ENCODE measurements around the gene FAM107B.

Gene FAM107B

DNA sequence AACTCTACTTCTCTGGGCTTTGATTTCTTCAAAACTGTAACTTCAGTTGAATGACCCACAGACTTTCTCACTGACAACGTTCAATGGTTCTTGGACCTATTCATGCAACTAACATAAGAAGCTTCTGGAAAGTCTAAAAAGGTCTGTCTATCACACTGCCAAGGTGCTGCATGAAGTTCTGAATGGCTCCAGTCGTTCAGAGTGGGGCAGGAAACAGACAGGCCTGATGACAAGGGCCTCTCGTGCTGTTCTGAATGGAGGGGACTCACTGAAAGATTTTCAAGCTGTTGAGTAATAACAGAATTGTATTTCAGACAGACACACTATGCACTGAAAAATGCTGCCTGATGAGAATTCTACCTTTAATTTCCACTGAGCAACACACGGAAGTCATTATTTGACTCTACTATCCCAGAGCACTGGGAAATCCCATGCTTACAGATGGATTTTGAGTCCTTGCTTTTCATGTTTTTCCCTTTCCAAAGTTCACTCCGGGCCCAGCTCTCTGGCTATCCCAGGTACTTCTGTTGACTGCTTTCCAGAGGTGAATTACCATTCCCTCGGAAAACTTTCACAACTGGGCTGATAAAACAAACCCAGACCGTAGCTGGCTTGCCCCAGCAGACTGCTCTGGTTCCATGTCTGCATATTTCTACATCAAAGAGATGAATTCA, 239.1 kb downstream of the FAM107B start:
- DNase-seq (ENCODE audit: low spot score), result no peak

DNA sequence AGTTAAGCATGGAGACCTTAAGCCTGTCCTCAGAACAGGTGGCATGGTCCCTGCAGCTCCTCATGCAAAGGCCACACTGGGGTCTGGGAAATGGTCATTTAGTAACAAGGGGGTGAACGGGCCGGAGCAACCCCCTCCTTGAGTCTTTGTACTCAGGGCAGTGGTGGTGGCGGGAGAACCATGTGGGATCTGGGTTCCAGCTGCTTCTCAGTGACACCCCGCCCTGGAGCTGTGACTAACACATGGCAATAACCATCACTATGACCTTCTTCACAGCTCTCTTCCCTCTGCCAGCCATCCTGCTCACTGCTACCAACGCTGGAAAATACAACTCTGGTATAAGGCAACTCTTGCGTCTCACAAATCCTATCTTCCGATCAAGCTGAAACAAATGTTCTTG, 240.5 kb downstream of the FAM107B start:
- DNase-seq (ENCODE audit: low spot score), result no peak

DNA sequence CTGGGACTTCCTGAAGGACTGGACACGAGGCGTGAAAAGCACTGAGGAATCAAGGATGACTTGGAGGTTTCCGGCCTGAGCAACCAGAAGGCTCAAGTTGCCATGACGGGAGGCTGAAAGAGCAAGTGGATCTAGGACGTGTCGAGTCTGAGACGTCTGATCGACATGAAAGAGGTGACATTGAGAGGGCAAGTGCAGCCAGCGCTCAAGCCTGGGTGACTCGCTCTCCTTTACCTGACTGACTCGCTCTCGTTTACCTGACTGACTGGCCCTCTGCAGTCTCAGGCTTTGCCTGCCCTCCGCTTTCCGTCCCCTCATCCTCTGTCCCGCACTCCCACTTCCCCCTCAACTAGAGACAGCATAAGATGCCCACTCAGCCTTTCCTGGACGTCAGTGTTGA, 241.4 kb downstream of the FAM107B start:
- no peak for DNase-seq (ENCODE audit: low spot score)

DNA sequence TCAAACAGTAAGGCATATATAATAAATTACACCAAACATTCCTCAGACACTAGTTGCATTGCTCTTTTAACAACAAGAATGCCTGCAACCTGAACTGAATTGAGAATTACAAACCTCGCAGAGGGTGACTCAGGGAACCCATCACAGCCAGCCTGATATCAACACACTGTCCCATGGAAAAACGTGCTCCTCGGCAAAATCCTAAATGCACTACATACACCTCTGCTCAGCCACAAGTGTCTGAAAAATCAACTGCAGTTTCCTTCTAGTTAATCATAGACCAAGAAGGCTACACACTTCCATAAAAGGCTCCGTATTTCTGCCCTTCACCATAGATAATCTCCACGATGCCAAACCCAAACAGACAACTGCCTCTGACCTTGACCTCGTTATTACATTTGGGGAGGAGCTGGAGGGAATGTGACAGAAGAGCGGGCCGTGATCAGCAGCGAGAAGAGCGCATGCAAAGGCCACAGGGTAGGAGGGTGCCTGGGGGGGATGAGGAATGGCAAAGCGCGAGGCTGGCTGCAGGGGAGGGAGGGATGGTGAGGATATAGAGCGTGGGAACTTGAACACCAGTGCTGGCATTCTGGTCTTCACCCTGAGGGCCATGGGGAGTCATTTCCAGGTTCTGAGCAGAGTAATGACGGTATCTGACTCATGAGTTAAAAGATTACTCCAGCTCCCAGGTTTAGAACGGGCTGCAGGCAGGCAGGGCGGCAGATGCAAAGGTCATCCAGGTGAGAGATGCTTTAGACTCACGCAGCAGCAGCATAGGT, 242.0 kb downstream of the FAM107B start:
- no peak for DNase-seq (ENCODE audit: low spot score)

DNA sequence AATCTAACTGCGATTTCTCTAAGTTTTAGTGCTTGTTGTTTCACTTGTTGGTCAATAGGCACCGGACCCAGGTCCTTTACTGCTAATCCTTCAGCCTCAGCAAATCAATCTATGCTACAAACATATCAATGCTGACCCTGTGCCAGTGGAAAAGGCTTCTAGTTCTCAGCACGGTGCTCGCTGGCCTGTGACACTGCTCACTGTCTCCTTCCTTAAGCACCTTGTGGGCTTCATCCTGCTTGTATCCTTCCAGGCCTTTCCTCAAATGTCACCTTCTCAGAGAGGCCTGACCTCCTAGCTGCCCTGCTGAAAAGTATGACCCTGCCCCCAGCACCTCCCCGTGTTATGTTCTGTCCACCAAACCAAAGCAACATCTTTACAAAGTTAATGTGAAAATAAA, 242.7 kb downstream of the FAM107B start:
- DNase-seq (ENCODE audit: low spot score), result no peak

DNA sequence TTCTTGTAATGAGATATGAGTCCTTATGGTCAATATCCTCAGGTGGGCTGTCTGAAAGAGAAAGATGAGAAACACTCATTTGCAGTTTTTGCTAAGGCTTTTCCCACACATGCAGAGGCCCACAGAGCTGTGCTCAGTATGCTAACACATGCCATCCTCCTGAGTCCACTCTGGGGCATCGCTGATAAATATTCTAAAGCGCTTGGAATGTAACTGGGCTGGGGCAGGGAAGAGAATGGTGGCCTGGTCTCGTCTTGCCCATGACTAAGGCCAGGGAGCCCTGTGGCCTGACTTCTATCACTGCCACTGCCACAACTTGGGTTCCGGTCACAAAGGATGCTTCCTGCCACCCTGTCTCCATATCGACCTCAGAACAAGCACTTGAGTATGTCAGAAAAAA, 244.2 kb downstream of the FAM107B start:
- no peak for DNase-seq (ENCODE audit: low spot score)

DNA sequence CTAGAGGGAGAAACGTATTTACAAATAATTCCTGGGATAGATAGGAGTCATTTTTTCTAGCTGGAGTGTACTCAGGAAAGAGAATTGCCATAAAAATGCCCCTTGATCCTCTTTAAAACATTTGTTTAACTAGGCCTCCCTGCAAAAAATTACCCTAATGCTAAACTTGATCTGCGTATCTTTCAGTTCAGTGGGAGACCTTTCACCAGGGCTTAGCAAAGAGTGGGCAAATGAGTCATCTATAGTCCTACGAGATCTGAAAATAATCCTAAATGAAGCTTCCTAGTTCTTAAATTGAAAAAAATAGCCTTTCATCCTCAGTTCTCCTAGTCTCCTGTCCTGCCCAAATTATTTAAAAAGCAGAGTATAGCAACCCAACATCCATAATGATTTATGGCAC, 245.3 kb downstream of the FAM107B start:
- no peak for DNase-seq (ENCODE audit: low spot score)

DNA sequence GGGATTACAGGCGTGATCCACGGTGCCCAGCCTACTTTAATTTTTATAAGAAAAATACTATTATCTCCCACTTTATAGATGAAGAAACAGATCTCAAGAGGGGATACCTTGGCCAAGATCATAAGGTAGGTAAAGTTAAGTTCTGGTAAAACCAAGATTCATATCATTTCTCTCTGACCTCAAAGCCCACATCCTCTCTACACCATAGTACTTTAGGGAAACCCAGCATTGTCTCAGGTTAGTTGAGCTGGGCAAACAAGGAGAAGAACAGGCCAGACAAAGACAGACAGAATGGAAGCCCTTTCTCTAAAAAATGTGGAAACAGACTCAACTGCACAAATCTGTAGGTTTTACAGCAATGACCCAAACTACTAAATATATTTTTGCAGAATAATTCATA, 246.2 kb downstream of the FAM107B start:
- no peak for DNase-seq (ENCODE audit: low spot score)

DNA sequence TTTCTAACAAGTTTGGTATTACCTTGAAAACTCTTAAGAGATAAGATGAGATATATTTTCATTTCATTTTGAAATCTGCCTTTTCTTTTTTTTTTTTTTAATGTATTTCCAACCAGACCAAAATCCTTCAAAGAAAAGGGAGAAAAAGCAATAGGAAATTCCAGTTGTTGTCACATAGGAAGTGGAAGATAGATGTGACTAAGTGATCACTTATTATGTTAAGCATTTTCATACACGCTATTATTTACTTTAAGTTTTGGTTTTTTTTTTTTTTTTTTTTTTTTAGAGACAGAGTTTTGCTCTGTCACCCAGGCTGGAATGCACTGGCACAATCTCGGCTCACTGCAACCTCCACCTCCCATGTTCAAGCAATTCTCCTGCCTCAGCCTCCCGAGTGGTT, 246.8 kb downstream of the FAM107B start:
- no peak for DNase-seq (ENCODE audit: low spot score)

DNA sequence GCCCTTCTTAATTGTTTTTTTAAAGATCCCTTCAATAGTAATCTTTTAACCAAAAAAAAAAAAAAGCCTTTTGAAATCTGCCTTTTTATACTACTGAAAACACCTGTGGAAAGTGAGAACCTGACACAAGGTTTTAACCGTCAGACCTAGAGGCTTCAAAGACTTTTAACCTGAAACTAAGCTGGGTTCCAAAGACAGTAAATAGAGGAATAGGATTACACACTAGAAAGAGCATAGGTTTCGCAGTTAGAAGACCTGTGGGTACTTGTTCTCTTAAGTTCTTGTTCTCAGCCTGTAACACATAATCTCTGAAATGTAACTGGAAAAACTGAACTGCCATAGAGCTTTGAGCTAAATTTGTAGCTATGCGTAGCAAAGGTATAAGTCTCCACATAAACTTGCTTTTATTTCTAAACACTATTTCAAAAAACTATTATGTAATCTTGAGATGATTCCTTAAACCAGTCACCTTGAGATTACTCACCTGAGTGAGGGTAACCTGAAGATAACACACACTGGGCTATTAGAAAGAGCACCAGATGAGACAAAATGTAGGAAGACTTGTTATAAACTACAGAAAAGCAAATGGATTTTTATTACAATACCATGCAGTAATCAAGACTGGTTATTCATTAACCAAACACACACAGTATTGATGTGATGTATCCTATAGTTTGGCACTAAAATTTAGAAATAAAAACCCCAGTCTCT, 247.4 kb downstream of the FAM107B start:
- DNase-seq (ENCODE audit: low spot score), result no peak

DNA sequence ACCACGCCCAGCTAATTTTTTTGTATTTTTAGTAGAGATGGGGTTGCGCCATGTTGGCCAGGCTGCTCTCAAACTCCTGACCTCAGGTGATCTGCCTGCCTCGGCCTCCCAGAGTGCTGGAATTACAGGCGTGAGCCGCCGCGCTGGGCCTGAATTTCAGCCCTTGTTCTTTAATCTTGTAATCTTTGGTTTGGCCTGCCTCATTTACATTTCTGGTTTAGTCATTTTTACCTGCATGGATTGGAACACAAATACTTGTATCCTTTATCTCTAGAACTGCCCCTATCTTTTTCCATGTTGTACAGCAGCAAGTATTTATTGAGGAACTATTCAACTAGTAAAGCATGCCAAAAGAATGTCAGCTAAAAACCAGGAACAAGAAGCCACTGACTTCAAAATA, 248.4 kb downstream of the FAM107B start:
- DNase-seq (ENCODE audit: low spot score), result no peak

DNA sequence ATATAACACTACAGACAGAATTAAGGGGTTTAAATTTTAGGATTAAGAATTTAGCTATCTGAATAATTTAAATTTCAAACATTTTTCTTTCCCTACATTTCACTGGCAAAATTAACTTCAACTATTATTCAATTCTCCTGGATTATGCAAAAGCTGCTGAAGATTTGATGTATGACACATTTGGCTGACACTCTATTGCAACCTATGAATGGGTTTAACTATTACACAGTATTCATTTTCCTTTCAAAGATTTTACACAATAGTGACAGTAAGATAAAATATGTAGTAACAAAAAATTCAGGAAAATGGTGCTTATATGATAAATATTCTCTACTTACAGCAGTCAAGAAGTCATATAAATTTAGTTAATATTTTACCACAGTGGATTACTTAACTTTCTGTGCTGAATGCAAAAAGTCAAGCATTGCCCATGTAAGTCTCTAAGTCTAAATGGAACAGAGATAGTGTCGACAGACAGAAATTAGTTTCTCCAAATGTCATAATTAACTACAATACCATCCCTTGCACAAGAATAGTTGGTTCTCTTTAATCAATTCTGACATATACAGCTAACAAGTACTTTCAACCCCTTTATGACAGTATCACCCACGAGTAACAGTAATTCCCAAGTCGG, 249.9 kb downstream of the FAM107B start:
- DNase-seq (ENCODE audit: low spot score), result no peak

DNA sequence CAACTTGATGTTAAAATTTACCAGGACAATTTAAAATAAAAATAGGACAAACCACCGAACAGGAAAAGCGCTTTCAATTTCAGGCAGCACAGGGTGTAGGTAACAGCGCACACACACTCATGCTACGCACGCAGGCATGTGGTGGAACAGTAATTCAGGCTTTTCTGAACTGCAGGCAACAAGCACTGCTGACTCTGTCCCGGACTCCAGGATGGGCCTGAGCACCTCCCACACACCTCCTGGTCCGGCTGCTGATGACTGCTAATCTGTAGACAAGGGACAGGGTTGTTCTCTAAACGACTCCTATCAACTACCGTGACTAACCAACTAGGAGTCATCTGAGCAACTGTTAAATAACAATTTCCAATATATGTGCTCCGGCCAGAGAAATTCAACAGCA, 251.4 kb downstream of the FAM107B start:
- DNase-seq (ENCODE audit: low spot score), result no peak

DNA sequence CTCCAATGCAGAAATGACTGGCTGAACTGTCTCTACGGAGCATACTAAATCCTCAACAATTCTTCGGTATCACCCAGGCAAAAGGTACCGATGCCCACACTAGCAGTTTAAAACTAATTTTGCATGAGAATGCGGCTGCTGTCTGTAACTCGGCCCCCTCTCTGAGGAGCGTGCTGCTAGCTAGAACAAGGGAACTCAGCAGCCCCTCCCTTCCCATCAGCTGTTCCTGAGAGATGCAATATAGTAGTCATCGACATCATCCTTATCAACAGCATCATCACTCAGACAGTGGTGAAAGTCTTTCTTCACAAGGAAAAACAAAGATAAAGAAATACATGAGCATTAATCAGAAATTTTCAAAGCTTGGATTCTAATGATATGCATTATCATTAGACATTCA, 254.9 kb downstream of the FAM107B start:
- no peak for DNase-seq (ENCODE audit: low spot score)

DNA sequence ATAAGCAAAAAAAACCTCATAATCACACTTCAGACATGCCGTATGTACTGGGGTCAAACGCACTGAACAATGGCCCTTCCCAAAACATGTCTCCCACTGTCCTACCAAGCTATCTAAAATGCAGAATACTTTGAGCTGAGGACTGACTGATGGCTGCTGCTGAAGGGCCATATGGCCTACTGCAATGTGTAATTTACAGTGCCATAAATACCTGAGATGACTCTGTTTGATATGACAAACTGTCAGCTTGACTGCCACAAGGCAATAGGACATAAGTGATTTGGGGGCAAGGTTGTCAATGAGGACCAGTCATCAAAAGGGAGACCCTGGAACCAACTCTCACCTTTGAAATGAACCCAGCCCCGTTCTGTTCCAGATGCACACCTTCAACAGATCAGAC, 256.5 kb downstream of the FAM107B start:
- no peak for DNase-seq (ENCODE audit: low spot score)

DNA sequence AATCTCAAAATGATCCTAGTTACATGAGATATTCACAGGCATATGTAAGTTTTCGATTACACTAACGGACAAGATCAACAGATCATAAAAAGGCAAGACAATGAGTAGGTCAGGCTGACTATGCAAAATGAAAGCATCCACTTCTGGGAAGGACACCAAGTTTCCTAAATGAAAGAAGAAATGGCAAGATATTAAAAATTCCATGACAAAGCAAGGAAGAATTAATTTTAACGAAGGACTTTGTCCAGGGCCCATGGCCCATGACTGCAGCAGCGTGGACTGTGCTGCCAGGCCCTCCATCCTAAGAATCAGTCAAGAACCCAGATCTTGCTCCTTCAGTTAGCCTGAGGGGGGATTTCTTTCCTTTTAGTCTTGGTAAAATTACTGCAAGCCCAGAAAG, 261.6 kb downstream of the FAM107B start:
- DNase-seq (ENCODE audit: low spot score), result no peak

DNA sequence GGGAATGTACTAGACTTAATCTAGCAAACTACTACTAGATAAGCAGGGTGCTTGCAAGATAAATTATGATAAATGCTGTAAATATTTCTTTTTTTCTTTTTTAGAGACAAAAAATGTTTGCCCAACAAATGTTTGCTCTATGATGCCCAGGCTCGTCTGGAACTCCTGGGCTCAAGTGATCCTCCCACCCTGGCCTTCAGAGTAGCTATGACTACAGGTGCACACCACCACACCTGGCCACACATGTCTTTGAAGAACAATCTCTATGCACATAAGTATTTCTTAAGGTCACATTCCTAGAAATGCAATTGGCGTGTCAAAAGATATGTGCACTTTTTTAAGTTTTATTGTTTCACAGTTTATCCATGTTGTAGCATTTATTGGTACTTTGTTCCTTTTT, 264.4 kb downstream of the FAM107B start:
- no peak for DNase-seq (ENCODE audit: low spot score)

DNA sequence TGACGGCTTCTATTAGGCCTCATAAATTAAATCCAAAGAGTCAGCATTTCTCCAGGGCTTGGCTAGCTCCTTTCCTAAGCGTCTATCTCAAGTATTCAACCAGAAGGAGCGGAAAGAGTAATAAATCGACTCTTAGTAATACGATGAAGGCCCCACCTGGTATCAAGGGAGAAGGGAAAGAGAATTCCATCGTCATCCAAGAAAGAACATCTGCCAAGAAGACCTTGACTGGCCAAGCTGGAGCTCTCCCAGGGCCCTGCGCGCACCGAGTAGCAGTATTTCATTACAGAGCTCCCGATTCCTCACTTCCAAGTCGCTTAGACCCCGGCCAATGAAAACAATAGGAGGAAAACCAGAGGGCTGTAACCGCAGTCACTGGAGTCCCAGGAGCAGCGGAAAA, 266.0 kb downstream of the FAM107B start:
- DNase-seq (ENCODE audit: low spot score), result no peak

DNA sequence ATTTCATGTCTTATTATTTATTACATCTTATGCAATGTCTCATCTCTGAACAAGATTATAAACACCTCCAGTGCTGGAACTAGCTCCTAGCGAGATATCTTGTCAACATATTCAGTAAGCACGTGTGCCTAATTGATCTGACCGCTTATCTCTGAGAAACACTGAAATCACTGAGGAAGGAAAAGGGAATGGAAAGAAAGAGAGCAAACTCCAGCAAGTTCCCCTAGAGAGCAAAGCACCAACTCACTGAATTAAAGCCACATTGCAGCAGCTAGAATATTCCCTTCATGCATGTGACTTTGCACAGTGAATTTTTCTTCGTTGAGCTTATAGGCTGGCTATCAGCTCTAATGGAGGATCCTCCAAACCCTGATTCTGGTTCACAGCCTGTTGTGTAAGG, 266.9 kb downstream of the FAM107B start:
- DNase-seq (ENCODE audit: low spot score), result no peak

DNA sequence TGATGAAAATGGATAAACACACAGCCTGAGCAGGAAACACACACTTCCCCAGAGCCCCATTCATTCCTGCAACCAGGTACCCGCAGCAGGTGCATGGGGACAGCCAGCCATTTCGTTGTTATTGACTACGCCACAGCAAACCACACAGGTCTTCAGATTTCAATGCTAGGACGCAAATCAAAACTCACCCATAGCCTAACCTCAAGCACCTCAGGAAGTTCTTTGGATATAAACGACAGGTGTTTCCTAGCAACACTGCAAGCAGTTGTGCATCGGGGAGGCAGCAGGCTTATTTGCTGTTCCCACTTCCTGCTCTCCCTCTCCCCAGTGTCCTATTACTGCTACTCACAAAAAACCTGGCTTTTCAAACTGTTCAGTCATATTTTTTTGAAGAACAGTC, 267.5 kb downstream of the FAM107B start:
- DNase-seq (ENCODE audit: low spot score), result no peak

DNA sequence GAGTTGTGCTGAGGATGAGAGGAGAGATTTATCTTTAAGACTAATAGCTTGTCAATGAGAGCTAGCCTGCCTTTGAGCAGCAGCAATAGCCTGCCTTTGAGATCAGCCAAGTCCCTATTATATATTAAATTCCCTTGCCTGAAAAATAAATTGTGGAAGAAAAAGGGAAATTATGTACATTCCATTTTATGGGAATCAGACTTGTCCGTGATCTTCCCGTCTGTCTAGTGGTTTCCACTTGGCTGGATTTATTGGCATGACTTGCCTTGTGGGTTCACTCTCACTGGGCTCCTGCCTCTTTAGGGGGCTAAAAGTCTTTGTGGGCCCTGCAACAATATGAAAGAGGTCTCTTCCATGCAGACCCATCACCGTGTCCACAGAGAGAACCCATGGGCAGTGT, 272.3 kb downstream of the FAM107B start:
- DNase-seq (ENCODE audit: low spot score), result no peak

DNA sequence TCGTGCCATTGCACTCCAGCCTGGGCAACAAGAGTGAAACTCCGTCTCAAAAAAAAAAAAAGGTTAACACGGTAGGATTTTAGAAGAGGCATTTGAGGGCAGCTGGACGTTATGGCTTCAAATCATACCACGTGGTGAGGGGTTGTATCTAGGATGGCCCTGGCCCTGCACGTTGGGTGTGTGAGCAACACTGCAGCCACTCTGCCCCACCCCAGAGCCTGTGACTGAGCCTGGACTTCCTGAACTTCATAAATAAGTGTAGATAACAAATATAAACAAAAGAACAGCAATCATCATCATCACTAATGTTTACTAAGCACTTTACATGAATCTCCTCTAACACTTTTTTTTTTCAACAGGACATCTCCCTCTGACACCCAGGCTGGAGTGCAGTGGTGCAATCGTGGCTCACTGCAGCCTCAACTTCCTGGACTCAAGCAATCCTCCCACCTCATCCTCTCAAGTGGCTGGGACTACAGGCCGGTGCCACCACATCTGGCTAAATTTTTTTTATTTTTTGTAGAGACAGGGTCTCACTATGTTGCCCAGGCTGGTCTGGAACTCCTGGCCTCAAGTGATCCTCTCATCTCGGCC, 274.4 kb downstream of the FAM107B start:
- no peak for DNase-seq (ENCODE audit: low spot score)

DNA sequence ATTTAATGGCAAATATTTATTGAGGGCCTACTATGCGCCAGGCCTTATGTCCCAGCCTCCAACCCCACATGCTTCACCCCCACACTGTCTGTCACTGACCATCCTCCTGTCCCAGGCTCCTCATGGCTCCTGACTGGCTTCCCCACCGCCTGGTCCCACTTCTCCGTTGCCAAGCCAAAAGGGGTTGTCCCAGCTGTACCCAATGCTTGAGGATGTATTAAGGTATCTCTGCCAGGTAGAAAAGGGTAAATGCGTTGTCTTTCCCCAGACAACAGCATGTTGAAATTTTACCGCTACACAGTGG, 275.1 kb downstream of the FAM107B start:
- DNase-seq (ENCODE audit: low spot score), result no peak

Measured in NAMALWA (cell line).